ENCODE measurements around the gene PDGFB. TPM values are rescaled to one million over a fixed set of nuclear protein-coding genes. Genes with fewer than 3 reads are reported as not detected.

PDGFB gene
- total and polyA plus RNA-seq, 10 donors: 1.7 to 20.5 (median 8.5) TPM

GRCh38 chr22:39281126-39281525 lies 36.3 kb upstream of the PDGFB start:
- Histone ChIP-seq H3K4me3 (no peak overlapping the region), H3K9me3 (peaks cover 0 to 15% (median 8%) of the 10 kb centered on the region in 8 donors), H3K4me1 (peaks cover 15 to 50% (median 38%) of the 10 kb centered on the region in 6 donors), H3K27me3 (replicated peaks in 1 of 7) (peaks cover 0 to 19% (median 2%) of the 10 kb centered on the region in 7 donors), H3K27ac (peak overlapping the region in 2 of 8 donors; percentile 77 to 80), H3K36me3 (no peaks in the 10 kb centered on the region)
- no peak for DNase-seq
- intact Hi-C loops (cut with DNase I; ENCODE audit: low total_unique reads): no loop called here
- WGBS, 5 donors: 76 to 87% (median 81%) methylated on average over 6 of the region's 6 CpGs
- no peak for TF ChIP-seq POLR2AphosphoS5 (IDR thresholded peaks at IDR 0.05)
- no peak for TF ChIP-seq POLR2A (IDR thresholded peaks at IDR 0.05)
- TF ChIP-seq, protein P1, sequence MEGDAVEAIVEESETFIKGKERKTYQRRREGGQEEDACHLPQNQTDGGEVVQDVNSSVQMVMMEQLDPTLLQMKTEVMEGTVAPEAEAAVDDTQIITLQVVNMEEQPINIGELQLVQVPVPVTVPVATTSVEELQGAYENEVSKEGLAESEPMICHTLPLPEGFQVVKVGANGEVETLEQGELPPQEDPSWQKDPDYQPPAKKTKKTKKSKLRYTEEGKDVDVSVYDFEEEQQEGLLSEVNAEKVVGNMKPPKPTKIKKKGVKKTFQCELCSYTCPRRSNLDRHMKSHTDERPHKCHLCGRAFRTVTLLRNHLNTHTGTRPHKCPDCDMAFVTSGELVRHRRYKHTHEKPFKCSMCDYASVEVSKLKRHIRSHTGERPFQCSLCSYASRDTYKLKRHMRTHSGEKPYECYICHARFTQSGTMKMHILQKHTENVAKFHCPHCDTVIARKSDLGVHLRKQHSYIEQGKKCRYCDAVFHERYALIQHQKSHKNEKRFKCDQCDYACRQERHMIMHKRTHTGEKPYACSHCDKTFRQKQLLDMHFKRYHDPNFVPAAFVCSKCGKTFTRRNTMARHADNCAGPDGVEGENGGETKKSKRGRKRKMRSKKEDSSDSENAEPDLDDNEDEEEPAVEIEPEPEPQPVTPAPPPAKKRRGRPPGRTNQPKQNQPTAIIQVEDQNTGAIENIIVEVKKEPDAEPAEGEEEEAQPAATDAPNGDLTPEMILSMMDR (IDR thresholded peaks at IDR 0.05 in 8 of 11, conservative IDR thresholded peaks at IDR 0.05 in 3 of 11): no peak

DNA sequence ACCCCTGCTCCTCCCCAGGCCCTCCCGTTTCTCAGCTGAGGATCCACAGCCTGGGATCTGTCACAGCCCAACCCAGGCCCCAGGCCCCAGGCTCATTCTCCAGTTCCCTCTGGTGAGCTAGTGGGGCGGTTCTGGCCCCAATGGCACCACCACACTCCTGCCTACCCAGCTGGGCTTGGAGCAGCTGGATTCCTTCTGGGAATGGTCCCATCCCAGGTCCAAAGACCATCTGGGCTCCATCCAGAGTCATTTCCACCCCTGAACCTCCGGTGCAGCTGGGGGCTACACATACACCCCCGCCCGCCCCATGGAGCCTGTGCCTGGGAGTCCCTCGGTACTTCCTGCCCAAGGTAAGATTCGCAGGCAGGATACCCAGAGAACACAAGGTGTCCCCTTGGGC lies 35.5 kb upstream of the PDGFB start:
- H3K27ac ChIP-seq: no peak overlapping the region
- no peaks in the 10 kb centered on the region for H3K36me3 ChIP-seq
- H3K9me3 ChIP-seq: peaks cover 0 to 14% (median 8%) of the 10 kb centered on the region in 8 donors
- H3K4me3 ChIP-seq: no peak overlapping the region
- DNase-seq: no peak
- peaks cover 14 to 47% (median 37%) of the 10 kb centered on the region in 6 donors for H3K4me1 ChIP-seq
- TF ChIP-seq POLR2A (IDR thresholded peaks at IDR 0.05) (no peak), POLR2AphosphoS5 (IDR thresholded peaks at IDR 0.05) (no peak)
- TF ChIP-seq, protein P1 (IDR thresholded peaks at IDR 0.05 in 8 of 11, conservative IDR thresholded peaks at IDR 0.05 in 3 of 11): no peak
- intact Hi-C loops (cut with DNase I; ENCODE audit: low total_unique reads): no loop called here
- 71 to 96% (median 90%) methylated on average over 2 to 7 of the region's 7 CpGs for WGBS, 5 donors
- H3K27me3 ChIP-seq (replicated peaks in 1 of 7): peaks cover 0 to 19% (median 2%) of the 10 kb centered on the region in 7 donors

GRCh38 chr22:39279170-39279850 lies 34.5 kb upstream of the PDGFB start:
- H3K9me3 ChIP-seq: peaks cover 0 to 6% (median 2%) of the 10 kb centered on the region in 8 donors
- intact Hi-C loops (cut with DNase I; ENCODE audit: low total_unique reads): no loop called here
- no peaks in the 10 kb centered on the region for H3K36me3 ChIP-seq
- no peak overlapping the region for H3K4me3 ChIP-seq
- peaks cover 0 to 20% (median 2%) of the 10 kb centered on the region in 7 donors for H3K27me3 ChIP-seq (replicated peaks in 1 of 7)
- TF ChIP-seq POLR2AphosphoS5 (IDR thresholded peaks at IDR 0.05) (no peak), POLR2A (IDR thresholded peaks at IDR 0.05) (no peak)
- TF ChIP-seq, protein P1 (IDR thresholded peaks at IDR 0.05 in 8 of 11, conservative IDR thresholded peaks at IDR 0.05 in 3 of 11): no peak
- DNase-seq: no peak
- WGBS, 5 donors: 36 to 66% (median 55%) methylated on average over 21 to 23 of the region's 23 CpGs
- H3K4me1 ChIP-seq: peaks cover 14 to 45% (median 36%) of the 10 kb centered on the region in 6 donors
- no peak overlapping the region for H3K27ac ChIP-seq

- no peak for DNase-seq
- WGBS, 5 donors: 37 to 56% (median 49%) methylated on average over 12 to 13 of the region's 13 CpGs; no CpG with 5 or more reads in 1 of the 5 donors
- Histone ChIP-seq H3K36me3 (no peaks in the 10 kb centered on the region), H3K4me1 (peaks cover 7 to 32% (median 23%) of the 10 kb centered on the region in 6 donors), H3K27me3 (replicated peaks in 1 of 7) (peaks cover 0 to 26% (median 2%) of the 10 kb centered on the region in 7 donors), H3K4me3 (no peak overlapping the region), H3K9me3 (peaks cover 0 to 6% (median 2%) of the 10 kb centered on the region in 8 donors), H3K27ac (no peak overlapping the region)
- TF ChIP-seq, protein P1 (IDR thresholded peaks at IDR 0.05 in 8 of 11, conservative IDR thresholded peaks at IDR 0.05 in 3 of 11): no peak
- peak in 1 of 3 donors; percentile 29 for TF ChIP-seq POLR2AphosphoS5 (IDR thresholded peaks at IDR 0.05)
- intact Hi-C loops (cut with DNase I; ENCODE audit: low total_unique reads): no loop called here
Measured at GRCh38 chr22:39278040-39278439, 33.3 kb upstream of the PDGFB start.
